ENCODE results near the gene GPRC5C. TPM values are rescaled to one million over a fixed set of nuclear protein-coding genes. Genes with fewer than 3 reads are reported as not detected.

Gene GPRC5C
- total RNA-seq, 6 experiments from 2014 or later, result not detected

GRCh38 chr17:74408815-74409214 lies 23.1 kb upstream of the GPRC5C start:
- no peak overlapping the region for H3K27ac Mint-ChIP-seq
- TF ChIP-seq CTCF (IDR thresholded peaks at IDR 0.05), result no peak
- peaks cover 10% of the 10 kb centered on the region for H3K36me3 Mint-ChIP-seq (ENCODE audit: low read depth)
- H3K9me3 Mint-ChIP-seq, result peaks cover 53% of the 10 kb centered on the region
- H3K4me3 Mint-ChIP-seq, result no peak overlapping the region
- no peaks in the 10 kb centered on the region for H3K27me3 Mint-ChIP-seq (ENCODE audit: insufficient read depth)
- DNase-seq, result no peak
- H3K4me1 Mint-ChIP-seq (ENCODE audit: low read depth), result no peaks in the 10 kb centered on the region

GRCh38 chr17:74410001-74410443 lies 21.9 kb upstream of the GPRC5C start:
- peaks cover 52% of the 10 kb centered on the region for H3K9me3 Mint-ChIP-seq
- H3K36me3 Mint-ChIP-seq (ENCODE audit: low read depth), result peaks cover 10% of the 10 kb centered on the region; the same call in 1 of the 2 replicates
- H3K4me1 Mint-ChIP-seq (ENCODE audit: low read depth), result no peaks in the 10 kb centered on the region
- no peak overlapping the region for H3K27ac Mint-ChIP-seq
- TF ChIP-seq CTCF (IDR thresholded peaks at IDR 0.05), result no peak
- no peak overlapping the region for H3K4me3 Mint-ChIP-seq
- DNase-seq, result no peak
- no peaks in the 10 kb centered on the region for H3K27me3 Mint-ChIP-seq (ENCODE audit: insufficient read depth)

- no peak overlapping the region for H3K4me3 Mint-ChIP-seq
- peaks cover 57% of the 10 kb centered on the region for H3K9me3 Mint-ChIP-seq
- no peak for DNase-seq
- no peak overlapping the region for H3K27ac Mint-ChIP-seq
- H3K4me1 Mint-ChIP-seq (ENCODE audit: low read depth), result no peaks in the 10 kb centered on the region
- no peak for TF ChIP-seq CTCF (IDR thresholded peaks at IDR 0.05)
- peaks cover 10% of the 10 kb centered on the region; the same call in 1 of the 2 replicates for H3K36me3 Mint-ChIP-seq (ENCODE audit: low read depth)
- peaks cover 2% of the 10 kb centered on the region; the same call in 1 of the 2 replicates for H3K27me3 Mint-ChIP-seq (ENCODE audit: insufficient read depth)
These were observed 19.3 kb upstream of the GPRC5C start for GRCh38 chr17:74412581-74412980.

- Mint-ChIP-seq H3K27ac (no peak overlapping the region), H3K4me3 (no peak overlapping the region), H3K36me3 (ENCODE audit: low read depth) (peaks cover 10% of the 10 kb centered on the region; the same call in 1 of the 2 replicates), H3K4me1 (ENCODE audit: low read depth) (no peaks in the 10 kb centered on the region), H3K9me3 (peaks cover 66% of the 10 kb centered on the region), H3K27me3 (ENCODE audit: insufficient read depth) (peaks cover 2% of the 10 kb centered on the region; the same call in 1 of the 2 replicates)
- no peak for DNase-seq
- TF ChIP-seq CTCF (IDR thresholded peaks at IDR 0.05), result no peak
These were observed 18.4 kb upstream of the GPRC5C start for GRCh38 chr17:74413491-74413890.

- H3K36me3 Mint-ChIP-seq (ENCODE audit: low read depth), result peaks cover 10% of the 10 kb centered on the region; the same call in 1 of the 2 replicates
- H3K27ac Mint-ChIP-seq, result no peak overlapping the region
- peaks cover 2% of the 10 kb centered on the region; the same call in 1 of the 2 replicates for H3K27me3 Mint-ChIP-seq (ENCODE audit: insufficient read depth)
- H3K4me1 Mint-ChIP-seq (ENCODE audit: low read depth), result no peaks in the 10 kb centered on the region
- no peak for TF ChIP-seq CTCF (IDR thresholded peaks at IDR 0.05)
- peaks cover 74% of the 10 kb centered on the region for H3K9me3 Mint-ChIP-seq
- DNase-seq, result no peak
- H3K4me3 Mint-ChIP-seq, result no peak overlapping the region
These were observed 17.4 kb upstream of the GPRC5C start for GRCh38 chr17:74414510-74414909.

All from HFFc6 (cell line).